PC-3 (cell line): ENCODE measurements around the gene KAZN.

Experiments used
- CTCF ChIP-seq: fragments of 300-600 bp; sonication (generic); conservative IDR thresholded peaks from 2 replicates; pipeline ENCODE4 v1.5.1; 2017; ENCODE audit warnings: antibody characterized with exemption, low read depth, mild to moderate bottlenecking, low read length
- EZH2 ChIP-seq: fragments of 300-600 bp; sonication (generic); IDR thresholded peaks from one replicate; pipeline ENCODE4 v1.6.1; 2017; ENCODE audit warnings: antibody characterized with exemption, mild to moderate bottlenecking, low read length; ENCODE audit not compliant: unreplicated experiment
- EZH2phosphoT487 ChIP-seq: fragments of 300-600 bp; sonication (generic); IDR thresholded peaks from 2 replicates; pipeline ENCODE4 v1.6.1; 2018; ENCODE audit warnings: mild to moderate bottlenecking, antibody characterized with exemption, low read length, borderline replicate concordance

DNA sequence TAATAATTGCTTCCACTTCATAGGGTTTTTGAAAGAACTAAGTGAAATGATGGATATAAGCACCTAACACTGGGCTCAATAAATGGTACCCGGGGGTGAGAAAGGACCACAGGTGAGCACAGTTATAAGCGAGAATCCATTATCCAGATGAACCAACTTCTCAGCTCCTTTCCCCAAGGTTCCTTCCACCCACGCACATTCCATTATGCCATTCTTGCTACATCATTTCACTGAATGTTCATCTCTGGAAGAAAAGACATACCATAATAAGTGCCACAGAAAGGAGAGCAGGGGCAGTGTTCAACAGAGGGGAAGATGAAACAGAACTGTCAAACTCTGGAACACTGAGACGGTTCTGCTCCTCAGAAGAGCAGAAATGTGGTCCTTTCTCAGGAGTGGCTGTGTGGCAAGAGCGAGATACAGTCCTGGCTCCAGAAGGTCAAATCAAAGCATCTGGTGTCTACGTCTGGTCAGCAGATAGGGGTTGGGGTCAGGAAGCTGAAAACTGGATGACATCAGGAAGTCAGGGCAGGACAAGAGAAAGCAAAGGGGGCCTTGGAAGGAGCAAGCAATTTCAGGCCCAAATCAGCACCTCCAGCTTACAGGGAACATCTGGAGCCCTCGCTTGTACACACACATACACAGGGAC, 299.6 kb downstream of the KAZN start:
- TF ChIP-seq EZH2, result no peak
- no peak for TF ChIP-seq CTCF
- no peak for TF ChIP-seq EZH2phosphoT487
